Measurements from ENCODE around the gene KSR2.

DNA sequence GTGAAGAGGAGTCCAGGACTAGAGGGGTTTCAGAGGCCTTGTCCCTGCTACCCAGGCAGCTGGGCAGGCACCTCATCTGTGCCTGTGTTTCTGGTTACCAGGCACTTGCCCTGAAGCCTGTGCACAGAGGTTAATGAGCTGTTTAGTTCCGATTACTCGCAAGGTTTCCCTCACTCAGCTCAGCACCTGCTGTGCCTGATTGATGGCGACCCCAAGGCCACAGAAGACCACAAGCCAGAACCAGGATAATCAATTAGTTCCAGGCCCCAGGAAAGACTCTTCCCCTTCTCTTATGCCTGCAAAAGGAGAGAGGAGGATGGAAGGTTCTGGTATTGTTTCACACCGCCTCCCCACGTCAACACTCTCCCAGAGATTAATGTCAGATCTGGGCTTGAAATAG lies 518.6 kb downstream of the KSR2 start:
- TF ChIP-seq, protein P1, sequence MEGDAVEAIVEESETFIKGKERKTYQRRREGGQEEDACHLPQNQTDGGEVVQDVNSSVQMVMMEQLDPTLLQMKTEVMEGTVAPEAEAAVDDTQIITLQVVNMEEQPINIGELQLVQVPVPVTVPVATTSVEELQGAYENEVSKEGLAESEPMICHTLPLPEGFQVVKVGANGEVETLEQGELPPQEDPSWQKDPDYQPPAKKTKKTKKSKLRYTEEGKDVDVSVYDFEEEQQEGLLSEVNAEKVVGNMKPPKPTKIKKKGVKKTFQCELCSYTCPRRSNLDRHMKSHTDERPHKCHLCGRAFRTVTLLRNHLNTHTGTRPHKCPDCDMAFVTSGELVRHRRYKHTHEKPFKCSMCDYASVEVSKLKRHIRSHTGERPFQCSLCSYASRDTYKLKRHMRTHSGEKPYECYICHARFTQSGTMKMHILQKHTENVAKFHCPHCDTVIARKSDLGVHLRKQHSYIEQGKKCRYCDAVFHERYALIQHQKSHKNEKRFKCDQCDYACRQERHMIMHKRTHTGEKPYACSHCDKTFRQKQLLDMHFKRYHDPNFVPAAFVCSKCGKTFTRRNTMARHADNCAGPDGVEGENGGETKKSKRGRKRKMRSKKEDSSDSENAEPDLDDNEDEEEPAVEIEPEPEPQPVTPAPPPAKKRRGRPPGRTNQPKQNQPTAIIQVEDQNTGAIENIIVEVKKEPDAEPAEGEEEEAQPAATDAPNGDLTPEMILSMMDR (IDR thresholded peaks at IDR 0.05) = no peak
- TF ChIP-seq POLR2A (IDR thresholded peaks at IDR 0.05) = no peak

All from testis (tissue), 2 donors.